Measurements from ENCODE around the gene KMT5B.

KMT5B gene

GRCh38 chr11:68216171-68216938, 3.3 kb upstream of the KMT5B start:
- DNase-seq (ENCODE audit: low spot score) = no peak
- no peak for TF ChIP-seq CTCF (IDR thresholded peaks at IDR 0.05; ENCODE audit: extremely low read depth, insufficient read depth, missing control alignments)
- in situ Hi-C loops (cut with MboI; ENCODE audit: low pct_unique_long_range_greater_than_20kb, low sequenced_read_pairs, unreplicated experiment) = no loop called here

GRCh38 chr11:68215524-68216170, 2.6 kb upstream of the KMT5B start:
- in situ Hi-C loops (cut with MboI; ENCODE audit: low pct_unique_long_range_greater_than_20kb, low sequenced_read_pairs, unreplicated experiment) = no loop called here
- DNase-seq (ENCODE audit: low spot score) = no peak
- TF ChIP-seq CTCF (IDR thresholded peaks at IDR 0.05; ENCODE audit: extremely low read depth, insufficient read depth, missing control alignments) = no peak

- DNase-seq (ENCODE audit: low spot score) = peak; percentile 45
- TF ChIP-seq CTCF (IDR thresholded peaks at IDR 0.05; ENCODE audit: extremely low read depth, insufficient read depth, missing control alignments) = no peak
- in situ Hi-C loops (cut with MboI; ENCODE audit: low pct_unique_long_range_greater_than_20kb, low sequenced_read_pairs, unreplicated experiment) = no loop called here
Measured at GRCh38 chr11:68215087-68215445, 2.0 kb upstream of the KMT5B start.

- in situ Hi-C loops (cut with MboI; ENCODE audit: low pct_unique_long_range_greater_than_20kb, low sequenced_read_pairs, unreplicated experiment) = no loop called here
- peak; percentile 46 for DNase-seq (ENCODE audit: low spot score)
- no peak for TF ChIP-seq CTCF (IDR thresholded peaks at IDR 0.05; ENCODE audit: extremely low read depth, insufficient read depth, missing control alignments)
Measured at GRCh38 chr11:68214173-68215086, 1.3 kb upstream of the KMT5B start.

- in situ Hi-C loops (cut with MboI; ENCODE audit: low pct_unique_long_range_greater_than_20kb, low sequenced_read_pairs, unreplicated experiment) = no loop called here
- TF ChIP-seq CTCF (IDR thresholded peaks at IDR 0.05; ENCODE audit: extremely low read depth, insufficient read depth, missing control alignments) = no peak
- DNase-seq (ENCODE audit: low spot score) = peak; percentile 89
Measured at GRCh38 chr11:68213555-68214172, 568 bp upstream of the KMT5B start.
